ENCODE results near the gene SLC12A8.
A peak's percentile ranks its signal among the peaks of the same experiment; 100 is the strongest.

The SLC12A8 gene

GRCh38 chr3:125055913-125056745, 156.4 kb downstream of the SLC12A8 start, which contains the start of gene HEG1:
TSS of gene HEG1 (minus strand) at chr3:125055997. CDS start at chr3:125055890, 107 bp downstream.
- H4K20me1 ChIP-seq (ENCODE audit: insufficient read depth, low read length, poor library complexity, severe bottlenecking), result peaks cover 9% of the 10 kb centered on the region
- peak within 1 kb of the TSS; percentile 84 for H3K4me2 ChIP-seq (ENCODE audit: low read depth, low read length, poor library complexity, severe bottlenecking)
- no peaks in the 10 kb centered on the region for H3K9me3 ChIP-seq (ENCODE audit: insufficient read depth, low read depth, low read length)
- peaks cover 7% of the 10 kb centered on the region for H3K27me3 ChIP-seq (ENCODE audit: insufficient read depth, low read length, poor library complexity, severe bottlenecking)
- TF ChIP-seq CTCF (conservative IDR thresholded peaks at IDR 0.05; ENCODE audit: low read length) (no peak), EZH2phosphoT487 (IDR thresholded peaks at IDR 0.05; ENCODE audit: borderline replicate concordance) (no peak)
- peak within 1 kb of the TSS; percentile 74 for H3K9ac ChIP-seq (ENCODE audit: low read depth, low read length, poor library complexity, severe bottlenecking)
- peaks cover 15% of the 10 kb centered on the region; the same call in 1 of the 2 replicates for H3K79me2 ChIP-seq (ENCODE audit: insufficient read depth, low read length)
- H3K4me1 ChIP-seq (ENCODE audit: insufficient read depth, low read length, poor library complexity, severe bottlenecking), result peaks cover 28% of the 10 kb centered on the region
- peak within 1 kb of the TSS; percentile 82 for H2AFZ ChIP-seq (ENCODE audit: low read length)
- no peaks in the 10 kb centered on the region for H3K9me2 ChIP-seq (replicated peaks; ENCODE audit: low read depth, low read length)
- peak within 1 kb of the TSS; percentile 81 for H3K4me3 ChIP-seq (ENCODE audit: low read length, poor library complexity, severe bottlenecking)
- no peaks in the 10 kb centered on the region for H3K36me3 ChIP-seq (ENCODE audit: insufficient read depth, low read length)
- H3F3A ChIP-seq (ENCODE audit: low read depth), result peaks cover 15% of the 10 kb centered on the region

- Histone ChIP-seq H3K9me2 (replicated peaks; ENCODE audit: low read depth, low read length) (no peaks in the 10 kb centered on the region), H2AFZ (ENCODE audit: low read length) (peak overlapping the region; percentile 72), H3K79me2 (ENCODE audit: insufficient read depth, low read length) (peaks cover 22% of the 10 kb centered on the region; the same call in 1 of the 2 replicates), H3K9me3 (ENCODE audit: insufficient read depth, low read depth, low read length) (no peaks in the 10 kb centered on the region), H4K20me1 (ENCODE audit: insufficient read depth, low read length, poor library complexity, severe bottlenecking) (peaks cover 16% of the 10 kb centered on the region), H3F3A (ENCODE audit: low read depth) (peaks cover 16% of the 10 kb centered on the region), H3K4me1 (ENCODE audit: insufficient read depth, low read length, poor library complexity, severe bottlenecking) (peaks cover 35% of the 10 kb centered on the region), H3K27me3 (ENCODE audit: insufficient read depth, low read length, poor library complexity, severe bottlenecking) (peaks cover 4% of the 10 kb centered on the region), H3K4me3 (ENCODE audit: low read length, poor library complexity, severe bottlenecking) (peak overlapping the region; percentile 81), H3K36me3 (ENCODE audit: insufficient read depth, low read length) (no peaks in the 10 kb centered on the region), H3K4me2 (ENCODE audit: low read depth, low read length, poor library complexity, severe bottlenecking) (peak overlapping the region; percentile 84), H3K9ac (ENCODE audit: low read depth, low read length, poor library complexity, severe bottlenecking) (peak overlapping the region; percentile 74)
- TF ChIP-seq EZH2phosphoT487 (IDR thresholded peaks at IDR 0.05; ENCODE audit: borderline replicate concordance), result no peak
- TF ChIP-seq CTCF (conservative IDR thresholded peaks at IDR 0.05; ENCODE audit: low read length), result no peak
Observed at GRCh38 chr3:125055331-125055912, 157.1 kb downstream of the SLC12A8 start.

GRCh38 chr3:125054449-125055329, 157.9 kb downstream of the SLC12A8 start:
- Histone ChIP-seq H4K20me1 (ENCODE audit: insufficient read depth, low read length, poor library complexity, severe bottlenecking) (peaks cover 17% of the 10 kb centered on the region), H3K9me3 (ENCODE audit: insufficient read depth, low read depth, low read length) (no peaks in the 10 kb centered on the region), H3K9me2 (replicated peaks; ENCODE audit: low read depth, low read length) (no peaks in the 10 kb centered on the region), H3K4me2 (ENCODE audit: low read depth, low read length, poor library complexity, severe bottlenecking) (peak overlapping the region; percentile 84), H3K79me2 (ENCODE audit: insufficient read depth, low read length) (peaks cover 23% of the 10 kb centered on the region; the same call in 1 of the 2 replicates), H3K4me3 (ENCODE audit: low read length, poor library complexity, severe bottlenecking) (peak overlapping the region; percentile 81), H3K9ac (ENCODE audit: low read depth, low read length, poor library complexity, severe bottlenecking) (peak overlapping the region; percentile 74), H2AFZ (ENCODE audit: low read length) (peak overlapping the region; percentile 72), H3F3A (ENCODE audit: low read depth) (peaks cover 16% of the 10 kb centered on the region), H3K36me3 (ENCODE audit: insufficient read depth, low read length) (no peaks in the 10 kb centered on the region), H3K4me1 (ENCODE audit: insufficient read depth, low read length, poor library complexity, severe bottlenecking) (peaks cover 35% of the 10 kb centered on the region), H3K27me3 (ENCODE audit: insufficient read depth, low read length, poor library complexity, severe bottlenecking) (no peaks in the 10 kb centered on the region)
- no peak for TF ChIP-seq EZH2phosphoT487 (IDR thresholded peaks at IDR 0.05; ENCODE audit: borderline replicate concordance)
- no peak for TF ChIP-seq CTCF (conservative IDR thresholded peaks at IDR 0.05; ENCODE audit: low read length)

Data from Loucy (cell line).